GM23338 (cell line): ENCODE measurements around the gene SEC23IP. TPM values are rescaled to one million over a fixed set of nuclear protein-coding genes. Genes with fewer than 3 reads are reported as not detected.

Source experiments
- ATAC-seq: fragments of 200-7000 bp; cut with Tn5 transposase; 3 replicates; pipeline ENCODE4 v1.9.1; 2020
- DNase-seq: peaks from one replicate; pipeline ENCODE4 v3.0.0-alpha.2; 2015; ENCODE audit warnings: low spot score
- H2AFZ ChIP-seq: fragments of 200-600 bp; sonication (generic); 2 replicates; pipeline ENCODE4 v1.8.0; 2016; ENCODE audit warnings: antibody characterized with exemption, mild to moderate bottlenecking, moderate library complexity
- H3F3A ChIP-seq: fragments of 200-600 bp; sonication (generic); replicated peaks from 2 replicates; pipeline ENCODE4 v1.8.0; 2017; ENCODE audit warnings: antibody characterized with exemption, mixed run types, low read depth
- H3K27ac ChIP-seq: fragments of 200-600 bp; sonication (generic); 2 replicates; pipeline ENCODE4 v1.6.1; 2016; ENCODE audit warnings: low read depth
- H3K27me3 ChIP-seq: fragments of 200-600 bp; sonication (generic); 2 replicates; pipeline ENCODE4 v1.8.0; 2016; ENCODE audit warnings: mild to moderate bottlenecking, mixed run types, moderate library complexity; ENCODE audit not compliant: insufficient read depth
- H3K36me3 ChIP-seq: fragments of 200-600 bp; sonication (generic); 2 replicates; pipeline ENCODE4 v1.8.0; 2016; ENCODE audit warnings: mild to moderate bottlenecking; ENCODE audit not compliant: insufficient read depth
- H3K4me1 ChIP-seq: fragments of 200-600 bp; sonication (generic); 2 replicates; pipeline ENCODE4 v1.8.0; 2016; ENCODE audit warnings: mild to moderate bottlenecking, moderate library complexity; ENCODE audit not compliant: insufficient read depth
- H3K4me2 ChIP-seq: fragments of 200-600 bp; sonication (generic); 2 replicates; pipeline ENCODE4 v1.7.1; 2017; ENCODE audit warnings: mixed run types
- H3K4me3 ChIP-seq: fragments of 200-600 bp; sonication (generic); 2 replicates; pipeline ENCODE4 v1.6.1; 2016; ENCODE audit warnings: mixed run types
- H3K79me2 ChIP-seq: fragments of 200-600 bp; sonication (generic); replicated peaks from 2 replicates; pipeline ENCODE4 v1.8.0; 2017; ENCODE audit warnings: mild to moderate bottlenecking; ENCODE audit not compliant: insufficient read depth
- H3K9me2 ChIP-seq: fragments of 200-600 bp; sonication (generic); 2 replicates; pipeline ENCODE4 v1.8.0; 2017; ENCODE audit not compliant: insufficient read depth
- H4K20me1 ChIP-seq: fragments of 200-600 bp; sonication (generic); replicated peaks from 2 replicates; pipeline ENCODE4 v1.8.0; 2017; ENCODE audit warnings: mild to moderate bottlenecking; ENCODE audit not compliant: insufficient read depth
- H3K27ac Mint-ChIP-seq: 2 replicates; pipeline ENCODE4 v1.8.0; 2020; ENCODE audit warnings: inconsistent platforms, mild to moderate bottlenecking, moderate library complexity, mixed read lengths
- H3K27me3 Mint-ChIP-seq: 3 replicates; pipeline ENCODE4 v1.8.0; 2022; ENCODE audit warnings: low read depth, mild to moderate bottlenecking, moderate library complexity, mixed read lengths, inconsistent platforms; ENCODE audit not compliant: insufficient read depth, poor library complexity
- H3K36me3 Mint-ChIP-seq: 3 replicates; pipeline ENCODE4 v1.8.0; 2021; ENCODE audit warnings: low read depth, mild to moderate bottlenecking, inconsistent platforms, moderate library complexity, mixed read lengths
- H3K4me1 Mint-ChIP-seq: 3 replicates; pipeline ENCODE4 v1.8.0; 2020; ENCODE audit warnings: mild to moderate bottlenecking, inconsistent platforms, mixed read lengths
- H3K4me3 Mint-ChIP-seq: 3 replicates; pipeline ENCODE4 v1.8.0; 2021; ENCODE audit warnings: moderate library complexity, mild to moderate bottlenecking, inconsistent platforms, mixed read lengths
- H3K9me3 Mint-ChIP-seq: 3 replicates; pipeline ENCODE4 v1.8.0; 2020; ENCODE audit warnings: moderate library complexity, mild to moderate bottlenecking, inconsistent platforms, mixed read lengths
- CREB1 ChIP-seq: fragments of 250-450 bp; sonication (Bioruptor Pico); IDR thresholded peaks from 2 replicates; pipeline ENCODE4 v1.5.0; 2020; ENCODE audit warnings: low read depth, mild to moderate bottlenecking, moderate library complexity
- EZH2 ChIP-seq: fragments of 200-600 bp; sonication (generic); IDR thresholded peaks from one replicate; pipeline ENCODE4 v1.8.0; 2017; ENCODE audit warnings: antibody characterized with exemption, mild to moderate bottlenecking, low read depth; ENCODE audit not compliant: unreplicated experiment
- EZH2phosphoT487 ChIP-seq: fragments of 200-600 bp; sonication (generic); IDR thresholded peaks from one replicate; pipeline ENCODE4 v1.8.1; 2018; ENCODE audit warnings: antibody characterized with exemption; ENCODE audit not compliant: unreplicated experiment
- JUNB ChIP-seq: IDR thresholded peaks from one replicate; pipeline ENCODE4 v1.6.1; 2016; ENCODE audit warnings: antibody characterized with exemption; ENCODE audit not compliant: unreplicated experiment
- NANOG ChIP-seq: IDR thresholded peaks from 2 replicates; pipeline ENCODE4 v1.6.1; 2016; ENCODE audit warnings: antibody characterized with exemption, borderline replicate concordance
- POLR2AphosphoS5 ChIP-seq: IDR thresholded peaks from 2 replicates; pipeline ENCODE4 v1.6.1; 2016; ENCODE audit warnings: antibody characterized with exemption, low read depth
- STAT1 ChIP-seq: IDR thresholded peaks from one replicate; pipeline ENCODE4 v1.6.1; 2016; ENCODE audit warnings: antibody characterized with exemption; ENCODE audit not compliant: unreplicated experiment
- ZNF114 ChIP-seq: fragments of 250-450 bp; sonication (Bioruptor Pico); IDR thresholded peaks from 2 replicates; pipeline ENCODE4 v1.5.0; 2020; ENCODE audit warnings: mild to moderate bottlenecking, moderate library complexity
- ZNF331 ChIP-seq: fragments of 250-450 bp; sonication (Bioruptor Pico); IDR thresholded peaks from 2 replicates; pipeline ENCODE4 v1.5.0; 2020; ENCODE audit warnings: low read depth, mild to moderate bottlenecking, moderate library complexity
- polyA plus RNA-seq: library from polyadenylated mRNA; unstranded; fragments of >200 nt; fragmentation: Nextera tagmentation; extraction: Ambion mirVana; gene quantifications from 2 replicates; pipeline ENCODE4 v1.2.1, GENCODE V29; 2016
- total RNA-seq: library from RNA; depleted of rRNA; stranded (reverse); fragments of >200 nt; shearing (Covaris generic); gene quantifications from 2 replicates; pipeline ENCODE4 v1.2.3, GENCODE V29; 2014
- TF ChIP-seq, protein P1 (sequence below), 2 experiments: fragments of 200-600 bp in 1 of 2; sonication (generic) in 1 of 2; conservative IDR thresholded peaks; 2 replicates each; pipeline versions ENCODE4 v1.5.1 to v1.6.1; 2016 to 2017; ENCODE audit warnings: antibody characterized with exemption in 2 of 2, low read depth in 2 of 2, mild to moderate bottlenecking in 2 of 2, moderate library complexity in 1 of 2
- TF ChIP-seq, protein P2 (sequence below): fragments of 250-450 bp; sonication (Bioruptor Pico); IDR thresholded peaks from 2 replicates; pipeline ENCODE4 v1.5.0; 2020; ENCODE audit warnings: mild to moderate bottlenecking, moderate library complexity
- TF ChIP-seq, protein P3 (sequence below): IDR thresholded peaks from one replicate; pipeline ENCODE4 v1.6.1; 2018; ENCODE audit warnings: antibody characterized with exemption; ENCODE audit not compliant: unreplicated experiment
- TF ChIP-seq, protein P4 (sequence below): IDR thresholded peaks from 2 replicates; pipeline ENCODE4 v1.6.1; 2016; ENCODE audit warnings: antibody characterized with exemption

SEC23IP gene
- total and polyA plus RNA-seq, 2 experiments from 2014 or later = 35.2 to 35.6 TPM

DNA sequence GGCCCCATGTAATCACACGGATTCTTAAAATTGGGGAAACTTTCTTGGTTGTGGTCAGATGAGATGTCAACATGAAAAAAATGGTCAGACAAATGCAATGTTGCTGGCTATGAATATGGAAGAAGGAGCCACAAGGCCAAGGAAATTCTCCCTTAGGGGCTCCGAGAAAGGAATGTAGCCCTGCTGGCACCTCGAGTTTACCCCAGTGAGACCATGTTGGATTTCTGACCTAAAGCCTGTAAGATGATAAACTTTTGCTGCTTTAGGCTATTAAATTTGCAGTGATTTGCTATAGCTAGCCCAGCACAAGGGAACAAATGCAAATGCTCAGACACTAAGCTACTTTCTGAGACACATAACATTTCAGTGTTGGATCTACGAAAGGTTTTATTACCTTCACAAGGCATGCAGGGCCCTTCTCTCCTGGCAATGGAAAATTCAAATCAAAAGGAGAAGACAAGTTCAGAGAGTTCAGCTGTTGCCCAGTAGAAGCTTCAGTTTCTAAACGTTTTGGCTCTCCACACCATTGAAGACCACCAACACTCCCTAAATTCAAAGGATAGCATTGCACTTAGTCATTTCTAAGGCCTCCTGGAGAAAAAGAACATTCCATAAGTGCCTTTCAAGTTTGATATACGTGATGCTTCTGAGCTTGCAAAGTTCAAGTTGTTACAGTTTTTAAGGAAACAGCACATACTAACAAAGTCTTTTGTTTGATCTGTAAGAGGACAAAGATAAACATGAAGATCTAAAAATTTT, 43.3 kb upstream of the SEC23IP start:
- Histone ChIP-seq H3K36me3 (peaks cover 39% of the 10 kb centered on the region), H4K20me1 (no peaks in the 10 kb centered on the region; the same call in none of the 2 replicates), H3K9me2 (no peaks in the 10 kb centered on the region), H3K4me3 (no peak overlapping the region), H3K4me2 (no peak overlapping the region), H3K27me3 (no peaks in the 10 kb centered on the region), H3F3A (no peaks in the 10 kb centered on the region), H2AFZ (no peak overlapping the region), H3K27ac (no peak overlapping the region), H3K79me2 (no peaks in the 10 kb centered on the region; the same call in 1 of the 2 replicates), H3K4me1 (no peaks in the 10 kb centered on the region)
- DNase-seq = no peak
- Mint-ChIP-seq H3K4me1 (no peaks in the 10 kb centered on the region), H3K36me3 (peaks cover 76% of the 10 kb centered on the region), H3K27me3 (peaks cover 1% of the 10 kb centered on the region), H3K4me3 (no peak overlapping the region), H3K27ac (no peak overlapping the region; the same call in 1 of the 2 replicates), H3K9me3 (no peaks in the 10 kb centered on the region)
- TF ChIP-seq, protein P1, sequence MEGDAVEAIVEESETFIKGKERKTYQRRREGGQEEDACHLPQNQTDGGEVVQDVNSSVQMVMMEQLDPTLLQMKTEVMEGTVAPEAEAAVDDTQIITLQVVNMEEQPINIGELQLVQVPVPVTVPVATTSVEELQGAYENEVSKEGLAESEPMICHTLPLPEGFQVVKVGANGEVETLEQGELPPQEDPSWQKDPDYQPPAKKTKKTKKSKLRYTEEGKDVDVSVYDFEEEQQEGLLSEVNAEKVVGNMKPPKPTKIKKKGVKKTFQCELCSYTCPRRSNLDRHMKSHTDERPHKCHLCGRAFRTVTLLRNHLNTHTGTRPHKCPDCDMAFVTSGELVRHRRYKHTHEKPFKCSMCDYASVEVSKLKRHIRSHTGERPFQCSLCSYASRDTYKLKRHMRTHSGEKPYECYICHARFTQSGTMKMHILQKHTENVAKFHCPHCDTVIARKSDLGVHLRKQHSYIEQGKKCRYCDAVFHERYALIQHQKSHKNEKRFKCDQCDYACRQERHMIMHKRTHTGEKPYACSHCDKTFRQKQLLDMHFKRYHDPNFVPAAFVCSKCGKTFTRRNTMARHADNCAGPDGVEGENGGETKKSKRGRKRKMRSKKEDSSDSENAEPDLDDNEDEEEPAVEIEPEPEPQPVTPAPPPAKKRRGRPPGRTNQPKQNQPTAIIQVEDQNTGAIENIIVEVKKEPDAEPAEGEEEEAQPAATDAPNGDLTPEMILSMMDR (conservative IDR thresholded peaks at IDR 0.05; ENCODE audit: low read depth in 2 of 2) = no peak
- TF ChIP-seq, protein P2, sequence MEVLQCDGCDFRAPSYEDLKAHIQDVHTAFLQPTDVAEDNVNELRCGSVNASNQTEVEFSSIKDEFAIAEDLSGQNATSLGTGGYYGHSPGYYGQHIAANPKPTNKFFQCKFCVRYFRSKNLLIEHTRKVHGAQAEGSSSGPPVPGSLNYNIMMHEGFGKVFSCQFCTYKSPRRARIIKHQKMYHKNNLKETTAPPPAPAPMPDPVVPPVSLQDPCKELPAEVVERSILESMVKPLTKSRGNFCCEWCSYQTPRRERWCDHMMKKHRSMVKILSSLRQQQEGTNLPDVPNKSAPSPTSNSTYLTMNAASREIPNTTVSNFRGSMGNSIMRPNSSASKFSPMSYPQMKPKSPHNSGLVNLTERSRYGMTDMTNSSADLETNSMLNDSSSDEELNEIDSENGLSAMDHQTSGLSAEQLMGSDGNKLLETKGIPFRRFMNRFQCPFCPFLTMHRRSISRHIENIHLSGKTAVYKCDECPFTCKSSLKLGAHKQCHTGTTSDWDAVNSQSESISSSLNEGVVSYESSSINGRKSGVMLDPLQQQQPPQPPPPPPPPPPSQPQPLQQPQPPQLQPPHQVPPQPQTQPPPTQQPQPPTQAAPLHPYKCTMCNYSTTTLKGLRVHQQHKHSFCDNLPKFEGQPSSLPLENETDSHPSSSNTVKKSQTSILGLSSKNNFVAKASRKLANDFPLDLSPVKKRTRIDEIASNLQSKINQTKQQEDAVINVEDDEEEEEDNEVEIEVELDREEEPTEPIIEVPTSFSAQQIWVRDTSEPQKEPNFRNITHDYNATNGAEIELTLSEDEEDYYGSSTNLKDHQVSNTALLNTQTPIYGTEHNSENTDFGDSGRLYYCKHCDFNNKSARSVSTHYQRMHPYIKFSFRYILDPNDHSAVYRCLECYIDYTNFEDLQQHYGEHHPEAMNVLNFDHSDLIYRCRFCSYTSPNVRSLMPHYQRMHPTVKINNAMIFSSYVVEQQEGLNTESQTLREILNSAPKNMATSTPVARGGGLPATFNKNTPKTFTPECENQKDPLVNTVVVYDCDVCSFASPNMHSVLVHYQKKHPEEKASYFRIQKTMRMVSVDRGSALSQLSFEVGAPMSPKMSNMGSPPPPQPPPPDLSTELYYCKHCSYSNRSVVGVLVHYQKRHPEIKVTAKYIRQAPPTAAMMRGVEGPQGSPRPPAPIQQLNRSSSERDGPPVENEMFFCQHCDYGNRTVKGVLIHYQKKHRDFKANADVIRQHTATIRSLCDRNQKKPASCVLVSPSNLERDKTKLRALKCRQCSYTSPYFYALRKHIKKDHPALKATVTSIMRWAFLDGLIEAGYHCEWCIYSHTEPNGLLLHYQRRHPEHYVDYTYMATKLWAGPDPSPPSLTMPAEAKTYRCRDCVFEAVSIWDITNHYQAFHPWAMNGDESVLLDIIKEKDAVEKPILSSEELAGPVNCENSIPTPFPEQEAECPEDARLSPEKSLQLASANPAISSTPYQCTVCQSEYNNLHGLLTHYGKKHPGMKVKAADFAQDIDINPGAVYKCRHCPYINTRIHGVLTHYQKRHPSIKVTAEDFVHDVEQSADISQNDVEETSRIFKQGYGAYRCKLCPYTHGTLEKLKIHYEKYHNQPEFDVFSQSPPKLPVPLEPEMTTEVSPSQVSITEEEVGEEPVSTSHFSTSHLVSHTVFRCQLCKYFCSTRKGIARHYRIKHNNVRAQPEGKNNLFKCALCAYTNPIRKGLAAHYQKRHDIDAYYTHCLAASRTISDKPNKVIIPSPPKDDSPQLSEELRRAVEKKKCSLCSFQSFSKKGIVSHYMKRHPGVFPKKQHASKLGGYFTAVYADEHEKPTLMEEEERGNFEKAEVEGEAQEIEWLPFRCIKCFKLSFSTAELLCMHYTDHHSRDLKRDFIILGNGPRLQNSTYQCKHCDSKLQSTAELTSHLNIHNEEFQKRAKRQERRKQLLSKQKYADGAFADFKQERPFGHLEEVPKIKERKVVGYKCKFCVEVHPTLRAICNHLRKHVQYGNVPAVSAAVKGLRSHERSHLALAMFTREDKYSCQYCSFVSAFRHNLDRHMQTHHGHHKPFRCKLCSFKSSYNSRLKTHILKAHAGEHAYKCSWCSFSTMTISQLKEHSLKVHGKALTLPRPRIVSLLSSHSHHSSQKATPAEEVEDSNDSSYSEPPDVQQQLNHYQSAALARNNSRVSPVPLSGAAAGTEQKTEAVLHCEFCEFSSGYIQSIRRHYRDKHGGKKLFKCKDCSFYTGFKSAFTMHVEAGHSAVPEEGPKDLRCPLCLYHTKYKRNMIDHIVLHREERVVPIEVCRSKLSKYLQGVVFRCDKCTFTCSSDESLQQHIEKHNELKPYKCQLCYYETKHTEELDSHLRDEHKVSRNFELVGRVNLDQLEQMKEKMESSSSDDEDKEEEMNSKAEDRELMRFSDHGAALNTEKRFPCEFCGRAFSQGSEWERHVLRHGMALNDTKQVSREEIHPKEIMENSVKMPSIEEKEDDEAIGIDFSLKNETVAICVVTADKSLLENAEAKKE (CRISPR knock-in tag) = no peak
- TF ChIP-seq STAT1 = no peak
- TF ChIP-seq JUNB = no peak
- no peak for TF ChIP-seq ZNF114 (CRISPR knock-in tag)
- TF ChIP-seq, protein P3, sequence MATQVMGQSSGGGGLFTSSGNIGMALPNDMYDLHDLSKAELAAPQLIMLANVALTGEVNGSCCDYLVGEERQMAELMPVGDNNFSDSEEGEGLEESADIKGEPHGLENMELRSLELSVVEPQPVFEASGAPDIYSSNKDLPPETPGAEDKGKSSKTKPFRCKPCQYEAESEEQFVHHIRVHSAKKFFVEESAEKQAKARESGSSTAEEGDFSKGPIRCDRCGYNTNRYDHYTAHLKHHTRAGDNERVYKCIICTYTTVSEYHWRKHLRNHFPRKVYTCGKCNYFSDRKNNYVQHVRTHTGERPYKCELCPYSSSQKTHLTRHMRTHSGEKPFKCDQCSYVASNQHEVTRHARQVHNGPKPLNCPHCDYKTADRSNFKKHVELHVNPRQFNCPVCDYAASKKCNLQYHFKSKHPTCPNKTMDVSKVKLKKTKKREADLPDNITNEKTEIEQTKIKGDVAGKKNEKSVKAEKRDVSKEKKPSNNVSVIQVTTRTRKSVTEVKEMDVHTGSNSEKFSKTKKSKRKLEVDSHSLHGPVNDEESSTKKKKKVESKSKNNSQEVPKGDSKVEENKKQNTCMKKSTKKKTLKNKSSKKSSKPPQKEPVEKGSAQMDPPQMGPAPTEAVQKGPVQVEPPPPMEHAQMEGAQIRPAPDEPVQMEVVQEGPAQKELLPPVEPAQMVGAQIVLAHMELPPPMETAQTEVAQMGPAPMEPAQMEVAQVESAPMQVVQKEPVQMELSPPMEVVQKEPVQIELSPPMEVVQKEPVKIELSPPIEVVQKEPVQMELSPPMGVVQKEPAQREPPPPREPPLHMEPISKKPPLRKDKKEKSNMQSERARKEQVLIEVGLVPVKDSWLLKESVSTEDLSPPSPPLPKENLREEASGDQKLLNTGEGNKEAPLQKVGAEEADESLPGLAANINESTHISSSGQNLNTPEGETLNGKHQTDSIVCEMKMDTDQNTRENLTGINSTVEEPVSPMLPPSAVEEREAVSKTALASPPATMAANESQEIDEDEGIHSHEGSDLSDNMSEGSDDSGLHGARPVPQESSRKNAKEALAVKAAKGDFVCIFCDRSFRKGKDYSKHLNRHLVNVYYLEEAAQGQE = no peak
- no peak for TF ChIP-seq POLR2AphosphoS5
- TF ChIP-seq CREB1 (CRISPR knock-in tag) = no peak
- TF ChIP-seq EZH2phosphoT487 = no peak
- no peak for TF ChIP-seq NANOG
- TF ChIP-seq EZH2 = no peak
- no peak for TF ChIP-seq ZNF331 (CRISPR knock-in tag)
- TF ChIP-seq, protein P4, sequence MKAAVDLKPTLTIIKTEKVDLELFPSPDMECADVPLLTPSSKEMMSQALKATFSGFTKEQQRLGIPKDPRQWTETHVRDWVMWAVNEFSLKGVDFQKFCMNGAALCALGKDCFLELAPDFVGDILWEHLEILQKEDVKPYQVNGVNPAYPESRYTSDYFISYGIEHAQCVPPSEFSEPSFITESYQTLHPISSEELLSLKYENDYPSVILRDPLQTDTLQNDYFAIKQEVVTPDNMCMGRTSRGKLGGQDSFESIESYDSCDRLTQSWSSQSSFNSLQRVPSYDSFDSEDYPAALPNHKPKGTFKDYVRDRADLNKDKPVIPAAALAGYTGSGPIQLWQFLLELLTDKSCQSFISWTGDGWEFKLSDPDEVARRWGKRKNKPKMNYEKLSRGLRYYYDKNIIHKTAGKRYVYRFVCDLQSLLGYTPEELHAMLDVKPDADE = no peak
- ATAC-seq = no peak
